HEK293 (cell line): ENCODE measurements around the gene CBY2.
"Not testable (repeated sequence)": the region's sequence is repeated elsewhere in the genome, so short reads cannot be mapped to it uniquely, and the experiment has no call there.

Experiments used
- CTCF ChIA-PET: fragments of 350-600 bp; formaldehyde crosslinking; extraction: SDS; loops from one replicate; lab custom pipeline; 2021; ENCODE audit warnings: antibody characterized with exemption; lab: Yijun Ruan, JAX
- POLR2A ChIA-PET: fragments of 300-600 bp; formaldehyde crosslinking; extraction: SDS; loops from one replicate; lab custom pipeline; 2020; ENCODE audit warnings: antibody characterized with exemption, inconsistent platforms; lab: Yijun Ruan, JAX
- H3K27ac ChIP-seq: fragments of 200-500 bp; sonication (Bioruptor generic); 2 replicates; pipeline ENCODE4 v1.5.1; 2014; ENCODE audit warnings: low read depth, low read length, control low read depth, inconsistent platforms; ENCODE audit errors: extremely low read depth
- H3K36me3 ChIP-seq, 2 experiments: fragments of 200-500 bp in 1 of 2; sonication (Bioruptor generic) in 1 of 2; 1 replicate in 1 of 2; 2 replicates in 1 of 2; pipeline ENCODE4 v1.5.1; 2014 to 2017; ENCODE audit warnings: inconsistent platforms in 2 of 2, low read length in 2 of 2; ENCODE audit not compliant: control insufficient read depth in 2 of 2, insufficient read depth in 1 of 2
- H3K4me1 ChIP-seq: fragments of 200-500 bp; sonication (Bioruptor generic); 2 replicates; pipeline ENCODE4 v1.5.1; 2014; ENCODE audit warnings: mild to moderate bottlenecking, low read length, inconsistent platforms; ENCODE audit not compliant: control insufficient read depth, insufficient read depth
- H3K4me3 ChIP-seq: 2 replicates; pipeline ENCODE4 v1.5.1; 2011; ENCODE audit warnings: low read depth, mild to moderate bottlenecking, control low read depth, low read length, moderate library complexity
- H3K9me3 ChIP-seq: fragments of 200-500 bp; sonication (Bioruptor generic); 2 replicates; pipeline ENCODE4 v1.5.1; 2014; ENCODE audit warnings: low read depth, low read length, inconsistent platforms; ENCODE audit not compliant: control insufficient read depth, insufficient read depth
- IKZF3 ChIP-seq: fragments of 450-650 bp; IDR thresholded peaks from 2 replicates; pipeline ENCODE4 v1.5.0; 2018; ENCODE audit warnings: missing biosample characterization, mild to moderate bottlenecking, missing genetic modification characterization, moderate library complexity
- ZBTB17 ChIP-seq: fragments of 450-650 bp; formaldehyde crosslinking; IDR thresholded peaks from 2 replicates; pipeline ENCODE4 v1.5.1; 2016; ENCODE audit warnings: missing biosample characterization, missing genetic modification characterization
- ZNF138 ChIP-seq: fragments of 450-650 bp; formaldehyde crosslinking; IDR thresholded peaks from 2 replicates; pipeline ENCODE4 v1.5.1; 2016; ENCODE audit warnings: missing biosample characterization, missing genetic modification characterization, borderline replicate concordance
- ZNF146 ChIP-seq: fragments of 450-650 bp; formaldehyde crosslinking; IDR thresholded peaks from 2 replicates; pipeline ENCODE4 v1.5.1; 2016; ENCODE audit warnings: missing biosample characterization, missing genetic modification characterization
- ZNF157 ChIP-seq: fragments of 450-650 bp; formaldehyde crosslinking; IDR thresholded peaks from 2 replicates; pipeline ENCODE4 v1.5.1; 2016; ENCODE audit warnings: missing biosample characterization, missing genetic modification characterization
- ZNF248 ChIP-seq: fragments of 450-650 bp; formaldehyde crosslinking; IDR thresholded peaks from 2 replicates; pipeline ENCODE4 v1.5.1; 2017; ENCODE audit warnings: missing biosample characterization, missing genetic modification characterization
- ZNF362 ChIP-seq: fragments of 450-650 bp; formaldehyde crosslinking; IDR thresholded peaks from 2 replicates; pipeline ENCODE4 v1.5.1; 2016; ENCODE audit warnings: missing biosample characterization, missing genetic modification characterization
- ZNF394 ChIP-seq: fragments of 450-650 bp; formaldehyde crosslinking; IDR thresholded peaks from 2 replicates; pipeline ENCODE4 v1.5.1; 2016; ENCODE audit warnings: missing biosample characterization, missing genetic modification characterization, mild to moderate bottlenecking, moderate library complexity, borderline replicate concordance
- ZSCAN23 ChIP-seq: fragments of 450-650 bp; formaldehyde crosslinking; IDR thresholded peaks from 2 replicates; pipeline ENCODE4 v1.5.1; 2016; ENCODE audit warnings: missing biosample characterization, missing genetic modification characterization
- TF ChIP-seq, protein P1 (sequence below): fragments of 450-650 bp; formaldehyde crosslinking; IDR thresholded peaks from 2 replicates; pipeline ENCODE4 v1.5.1; 2016; ENCODE audit warnings: missing biosample characterization, missing genetic modification characterization
- TF ChIP-seq, protein P2 (sequence below): fragments of 450-650 bp; formaldehyde crosslinking; IDR thresholded peaks from 2 replicates; pipeline ENCODE4 v1.5.1; 2016; ENCODE audit warnings: missing biosample characterization, missing genetic modification characterization, borderline replicate concordance

The CBY2 gene

DNA sequence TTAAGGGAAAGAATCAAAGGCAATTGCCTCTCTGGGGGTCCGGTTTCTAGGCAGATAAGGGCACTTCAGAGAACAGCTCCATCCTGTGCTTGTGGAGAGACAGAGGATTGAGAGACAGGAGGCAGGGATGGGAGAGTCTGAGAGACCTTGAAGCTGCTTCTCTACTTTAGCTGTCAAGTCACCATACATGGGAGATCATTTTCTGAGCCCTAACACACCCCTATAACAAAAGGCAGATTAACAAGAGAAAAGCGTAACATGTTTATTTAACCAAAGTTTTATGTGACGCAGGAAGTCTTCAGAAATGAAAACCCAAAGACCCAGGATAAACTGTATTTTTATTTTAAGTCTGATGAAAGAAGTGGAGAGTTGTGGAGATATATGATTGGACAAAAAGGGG lies 48.4 kb downstream of the CBY2 start (continued):
- TF ChIP-seq, protein P1, sequence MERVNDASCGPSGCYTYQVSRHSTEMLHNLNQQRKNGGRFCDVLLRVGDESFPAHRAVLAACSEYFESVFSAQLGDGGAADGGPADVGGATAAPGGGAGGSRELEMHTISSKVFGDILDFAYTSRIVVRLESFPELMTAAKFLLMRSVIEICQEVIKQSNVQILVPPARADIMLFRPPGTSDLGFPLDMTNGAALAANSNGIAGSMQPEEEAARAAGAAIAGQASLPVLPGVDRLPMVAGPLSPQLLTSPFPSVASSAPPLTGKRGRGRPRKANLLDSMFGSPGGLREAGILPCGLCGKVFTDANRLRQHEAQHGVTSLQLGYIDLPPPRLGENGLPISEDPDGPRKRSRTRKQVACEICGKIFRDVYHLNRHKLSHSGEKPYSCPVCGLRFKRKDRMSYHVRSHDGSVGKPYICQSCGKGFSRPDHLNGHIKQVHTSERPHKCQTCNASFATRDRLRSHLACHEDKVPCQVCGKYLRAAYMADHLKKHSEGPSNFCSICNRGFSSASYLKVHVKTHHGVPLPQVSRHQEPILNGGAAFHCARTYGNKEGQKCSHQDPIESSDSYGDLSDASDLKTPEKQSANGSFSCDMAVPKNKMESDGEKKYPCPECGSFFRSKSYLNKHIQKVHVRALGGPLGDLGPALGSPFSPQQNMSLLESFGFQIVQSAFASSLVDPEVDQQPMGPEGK (tag by site-specific recombination) = no peak
- no peak for TF ChIP-seq ZNF138 (tag by site-specific recombination)
- no peak for TF ChIP-seq ZSCAN23

DNA sequence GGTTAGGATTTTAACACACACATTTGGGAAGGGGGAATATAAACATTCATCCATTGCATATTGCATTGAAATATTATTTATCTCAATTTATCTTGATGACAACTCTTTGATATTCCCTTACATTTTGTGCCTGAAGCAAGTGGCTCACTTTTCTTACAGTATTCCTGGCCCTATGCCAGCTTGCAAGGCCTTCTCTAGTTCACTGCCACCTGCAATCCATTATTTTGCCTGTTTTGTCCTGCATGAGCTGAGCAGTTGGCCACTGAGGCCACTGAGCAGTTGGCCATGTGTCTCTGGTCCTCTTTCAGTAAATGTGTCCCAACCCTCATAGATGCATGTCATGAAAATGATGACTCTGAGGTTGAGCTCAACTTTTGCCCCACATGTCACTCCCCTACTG lies 49.8 kb downstream of the CBY2 start:
- H3K27ac ChIP-seq = no peak overlapping the region
- no peak for TF ChIP-seq ZNF248 (tag by site-specific recombination)
- TF ChIP-seq ZBTB17 = peak; percentile 67
- TF ChIP-seq, all 188 proteins: peak for 1
- POLR2A ChIA-PET = no interaction called here
- Histone ChIP-seq H3K9me3 (no peaks in the 10 kb centered on the region), H3K4me1 (peaks cover 10% of the 10 kb centered on the region), H3K36me3 (no peaks in the 10 kb centered on the region), H3K4me3 (no peak overlapping the region)
- CTCF ChIA-PET = no interaction called here

DNA sequence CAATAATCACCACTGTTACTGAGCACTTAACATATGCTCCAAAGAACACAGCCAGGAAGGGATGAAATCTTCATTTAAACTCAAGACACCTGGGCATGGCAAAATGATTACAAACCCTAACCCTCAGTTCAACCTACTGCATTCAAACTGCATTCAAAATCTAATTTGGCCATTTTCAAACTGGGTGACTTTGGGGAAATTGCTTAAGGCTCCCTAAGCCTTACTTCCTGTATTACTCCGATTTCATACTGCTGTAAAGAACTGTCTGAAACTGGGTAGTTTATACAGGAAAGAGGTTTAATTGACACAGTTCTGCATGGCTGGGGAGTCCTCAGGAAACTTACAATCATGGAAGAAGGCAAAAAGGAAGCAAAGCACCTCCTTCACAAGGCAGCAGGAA lies 50.4 kb downstream of the CBY2 start:
- Histone ChIP-seq H3K4me3 (no peak overlapping the region), H3K27ac (no peak overlapping the region), H3K36me3 (no peaks in the 10 kb centered on the region), H3K4me1 (peaks cover 10% of the 10 kb centered on the region), H3K9me3 (no peaks in the 10 kb centered on the region)
- TF ChIP-seq, protein P2, sequence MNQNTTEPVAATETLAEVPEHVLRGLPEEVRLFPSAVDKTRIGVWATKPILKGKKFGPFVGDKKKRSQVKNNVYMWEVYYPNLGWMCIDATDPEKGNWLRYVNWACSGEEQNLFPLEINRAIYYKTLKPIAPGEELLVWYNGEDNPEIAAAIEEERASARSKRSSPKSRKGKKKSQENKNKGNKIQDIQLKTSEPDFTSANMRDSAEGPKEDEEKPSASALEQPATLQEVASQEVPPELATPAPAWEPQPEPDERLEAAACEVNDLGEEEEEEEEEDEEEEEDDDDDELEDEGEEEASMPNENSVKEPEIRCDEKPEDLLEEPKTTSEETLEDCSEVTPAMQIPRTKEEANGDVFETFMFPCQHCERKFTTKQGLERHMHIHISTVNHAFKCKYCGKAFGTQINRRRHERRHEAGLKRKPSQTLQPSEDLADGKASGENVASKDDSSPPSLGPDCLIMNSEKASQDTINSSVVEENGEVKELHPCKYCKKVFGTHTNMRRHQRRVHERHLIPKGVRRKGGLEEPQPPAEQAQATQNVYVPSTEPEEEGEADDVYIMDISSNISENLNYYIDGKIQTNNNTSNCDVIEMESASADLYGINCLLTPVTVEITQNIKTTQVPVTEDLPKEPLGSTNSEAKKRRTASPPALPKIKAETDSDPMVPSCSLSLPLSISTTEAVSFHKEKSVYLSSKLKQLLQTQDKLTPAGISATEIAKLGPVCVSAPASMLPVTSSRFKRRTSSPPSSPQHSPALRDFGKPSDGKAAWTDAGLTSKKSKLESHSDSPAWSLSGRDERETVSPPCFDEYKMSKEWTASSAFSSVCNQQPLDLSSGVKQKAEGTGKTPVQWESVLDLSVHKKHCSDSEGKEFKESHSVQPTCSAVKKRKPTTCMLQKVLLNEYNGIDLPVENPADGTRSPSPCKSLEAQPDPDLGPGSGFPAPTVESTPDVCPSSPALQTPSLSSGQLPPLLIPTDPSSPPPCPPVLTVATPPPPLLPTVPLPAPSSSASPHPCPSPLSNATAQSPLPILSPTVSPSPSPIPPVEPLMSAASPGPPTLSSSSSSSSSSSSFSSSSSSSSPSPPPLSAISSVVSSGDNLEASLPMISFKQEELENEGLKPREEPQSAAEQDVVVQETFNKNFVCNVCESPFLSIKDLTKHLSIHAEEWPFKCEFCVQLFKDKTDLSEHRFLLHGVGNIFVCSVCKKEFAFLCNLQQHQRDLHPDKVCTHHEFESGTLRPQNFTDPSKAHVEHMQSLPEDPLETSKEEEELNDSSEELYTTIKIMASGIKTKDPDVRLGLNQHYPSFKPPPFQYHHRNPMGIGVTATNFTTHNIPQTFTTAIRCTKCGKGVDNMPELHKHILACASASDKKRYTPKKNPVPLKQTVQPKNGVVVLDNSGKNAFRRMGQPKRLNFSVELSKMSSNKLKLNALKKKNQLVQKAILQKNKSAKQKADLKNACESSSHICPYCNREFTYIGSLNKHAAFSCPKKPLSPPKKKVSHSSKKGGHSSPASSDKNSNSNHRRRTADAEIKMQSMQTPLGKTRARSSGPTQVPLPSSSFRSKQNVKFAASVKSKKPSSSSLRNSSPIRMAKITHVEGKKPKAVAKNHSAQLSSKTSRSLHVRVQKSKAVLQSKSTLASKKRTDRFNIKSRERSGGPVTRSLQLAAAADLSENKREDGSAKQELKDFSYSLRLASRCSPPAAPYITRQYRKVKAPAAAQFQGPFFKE (tag by site-specific recombination) = no peak
- TF ChIP-seq ZNF146 (tag by site-specific recombination) = no peak
- TF ChIP-seq ZNF362 (tag by site-specific recombination) = no peak
- TF ChIP-seq ZNF394 = no peak
- TF ChIP-seq IKZF3 (tag by site-specific recombination) = no peak
- ChIA-PET POLR2A (no interaction called here), CTCF (no interaction called here)

GRCh38 chr13:45756498-45756897 lies 54.4 kb downstream of the CBY2 start:
- CTCF ChIA-PET, POLR2A ChIA-PET: not testable (repeated sequence)

More at GRCh38 chr13:45756498-45756897, 54.4 kb downstream of the CBY2 start:
- H3K4me1 ChIP-seq, H3K4me3 ChIP-seq, H3K9me3 ChIP-seq, H3K27ac ChIP-seq, H3K36me3 ChIP-seq: not testable (repeated sequence)
- TF ChIP-seq ZNF157 (tag by site-specific recombination) = peak; percentile 93
